IMR-90 (cell line): Measurements from ENCODE around the gene KNCN. TPM values are rescaled to one million over a fixed set of nuclear protein-coding genes. Genes with fewer than 3 reads are reported as not detected.

ENCODE experiments used
- ATAC-seq: fragments of 200-7000 bp; cut with Tn5 transposase; 2 replicates; pipeline ENCODE4 v1.9.1; 2020; ENCODE audit warnings: low read depth, mild to moderate bottlenecking, moderate library complexity
- BruUV-seq: library from RNA; stranded (reverse); fragments of 400-500 nt; replicated peaks from 2 replicates; lab custom pipeline; 2021; lab: Mats Ljungman, UMichigan
- CTCF ChIA-PET: fragments of 300-600 bp; formaldehyde crosslinking; extraction: SDS; loops from one replicate; lab custom pipeline; 2021; ENCODE audit warnings: antibody characterized with exemption; lab: Yijun Ruan, JAX
- POLR2A ChIA-PET: fragments of 300-600 bp; sonication (Branson Sonifier 250); formaldehyde crosslinking; loops from one replicate; lab custom pipeline; 2022; ENCODE audit warnings: antibody characterized with exemption; ENCODE audit not compliant: unreplicated experiment; lab: Charles Lee
- DNase-seq: peaks from one replicate; pipeline ENCODE4 v3.0.0; 2013
- H2AFZ ChIP-seq: replicated peaks from 2 replicates; pipeline ENCODE3; 2013; ENCODE audit warnings: low read length, mild to moderate bottlenecking; ENCODE audit not compliant: poor library complexity
- H2AK5ac ChIP-seq: 2 replicates; pipeline ENCODE4 v1.6.1; 2013; ENCODE audit warnings: low read depth, low read length, inconsistent platforms
- H2AK9ac ChIP-seq: replicated peaks from 2 replicates; pipeline ENCODE3; 2013; ENCODE audit warnings: mild to moderate bottlenecking, low read depth, low read length, moderate library complexity; ENCODE audit not compliant: poor library complexity
- H2BK120ac ChIP-seq: 2 replicates; pipeline ENCODE4 v1.6.1; 2013; ENCODE audit warnings: low read depth, low read length, inconsistent platforms
- H2BK15ac ChIP-seq: 3 replicates; pipeline ENCODE4 v1.6.1; 2013; ENCODE audit warnings: low read depth, low read length, inconsistent platforms
- H2BK20ac ChIP-seq: 2 replicates; pipeline ENCODE4 v1.6.1; 2013; ENCODE audit warnings: low read depth, mild to moderate bottlenecking, inconsistent platforms, low read length, moderate library complexity
- H2BK5ac ChIP-seq: 2 replicates; pipeline ENCODE4 v1.6.1; 2013; ENCODE audit warnings: mild to moderate bottlenecking, low read depth, low read length, inconsistent platforms; ENCODE audit not compliant: poor library complexity, severe bottlenecking
- H3K14ac ChIP-seq: replicated peaks from 2 replicates; pipeline ENCODE4 v1.6.1; 2013; ENCODE audit warnings: low read depth, low read length, inconsistent platforms
- H3K18ac ChIP-seq: 2 replicates; pipeline ENCODE4 v1.6.1; 2013; ENCODE audit warnings: low read depth, low read length, control low read depth
- H3K23ac ChIP-seq: 2 replicates; pipeline ENCODE4 v1.6.1; 2013; ENCODE audit warnings: low read depth, low read length, inconsistent platforms
- H3K27ac ChIP-seq: 2 replicates; pipeline ENCODE4 v1.5.1; 2013; ENCODE audit warnings: mild to moderate bottlenecking, control low read depth, low read length; ENCODE audit not compliant: insufficient read depth
- H3K27me3 ChIP-seq: 2 replicates; pipeline ENCODE4 v1.6.1; 2013; ENCODE audit warnings: low read length; ENCODE audit not compliant: control insufficient read depth, insufficient read depth
- H3K36me3 ChIP-seq: 2 replicates; pipeline ENCODE4 v1.6.1; 2013; ENCODE audit warnings: low read length, mixed read lengths; ENCODE audit not compliant: control insufficient read depth, insufficient read depth
- H3K4ac ChIP-seq: 2 replicates; pipeline ENCODE4 v1.6.1; 2013; ENCODE audit warnings: low read depth, low read length, inconsistent platforms
- H3K4me1 ChIP-seq: 2 replicates; pipeline ENCODE4 v1.6.1; 2013; ENCODE audit warnings: low read length, mixed read lengths; ENCODE audit not compliant: control insufficient read depth, insufficient read depth
- H3K4me2 ChIP-seq: 2 replicates; pipeline ENCODE4 v1.6.1; 2013; ENCODE audit warnings: low read depth, mild to moderate bottlenecking, control low read depth, low read length, moderate library complexity
- H3K4me3 ChIP-seq: 2 replicates; pipeline ENCODE4 v1.5.1; 2013; ENCODE audit warnings: low read depth, mild to moderate bottlenecking, control low read depth, low read length, moderate library complexity; ENCODE audit not compliant: insufficient read depth
- H3K56ac ChIP-seq: 2 replicates; pipeline ENCODE4 v1.6.1; 2013; ENCODE audit warnings: low read length, inconsistent platforms; ENCODE audit not compliant: insufficient read depth; ENCODE audit errors: extremely low read depth
- H3K79me1 ChIP-seq, 2 experiments: 2 replicates each; pipeline ENCODE4 v1.6.1; 2013; ENCODE audit warnings: low read length in 2 of 2, inconsistent platforms in 1 of 2, low read depth in 1 of 2
- H3K9ac ChIP-seq: 2 replicates; pipeline ENCODE4 v1.6.1; 2013; ENCODE audit warnings: low read depth, low read length, control low read depth
- H3K9me1 ChIP-seq: 2 replicates; pipeline ENCODE4 v1.6.1; 2013; ENCODE audit warnings: low read length, inconsistent platforms; ENCODE audit not compliant: insufficient read depth
- H3K9me3 ChIP-seq: 2 replicates; pipeline ENCODE4 v1.6.1; 2013; ENCODE audit warnings: low read length; ENCODE audit not compliant: control insufficient read depth, insufficient read depth
- H4K20me1 ChIP-seq: 2 replicates; pipeline ENCODE4 v1.6.1; 2013; ENCODE audit warnings: low read length, inconsistent platforms; ENCODE audit not compliant: insufficient read depth
- H4K5ac ChIP-seq: 2 replicates; pipeline ENCODE4 v1.6.1; 2013; ENCODE audit warnings: mild to moderate bottlenecking, low read depth, low read length, control low read depth
- H4K8ac ChIP-seq, 2 experiments: 2 replicates each; pipeline ENCODE4 v1.6.1; 2013; ENCODE audit warnings: low read depth in 2 of 2, low read length in 2 of 2, control low read depth in 1 of 2, inconsistent platforms in 1 of 2
- H4K91ac ChIP-seq: 2 replicates; pipeline ENCODE4 v1.6.1; 2013; ENCODE audit warnings: low read depth, low read length, inconsistent platforms; ENCODE audit not compliant: insufficient read depth
- BHLHE40 ChIP-seq: fragments of 150-350 bp; IDR thresholded peaks from 2 replicates; pipeline ENCODE4 v1.6.1; 2016; ENCODE audit warnings: mild to moderate bottlenecking, low read depth, low read length
- CEBPB ChIP-seq: IDR thresholded peaks from 2 replicates; pipeline ENCODE4 v1.6.1; 2012; ENCODE audit warnings: low read depth, low read length, improper control_type of control experiment
- CHD1 ChIP-seq: IDR thresholded peaks from 2 replicates; pipeline ENCODE4 v1.6.1; 2012; ENCODE audit warnings: low read depth, low read length, improper control_type of control experiment
- FOS ChIP-seq: fragments of 150-350 bp; IDR thresholded peaks from 2 replicates; pipeline ENCODE4 v1.6.1; 2016; ENCODE audit warnings: low read depth, low read length
- MAFK ChIP-seq: IDR thresholded peaks from 2 replicates; pipeline ENCODE4 v1.6.1; 2012; ENCODE audit warnings: low read depth, low read length, improper control_type of control experiment
- MAZ ChIP-seq: IDR thresholded peaks from 2 replicates; pipeline ENCODE4 v1.6.1; 2012; ENCODE audit warnings: low read depth, mild to moderate bottlenecking, low read length, improper control_type of control experiment, moderate library complexity, borderline replicate concordance
- MXI1 ChIP-seq: IDR thresholded peaks from 2 replicates; pipeline ENCODE4 v1.6.1; 2012; ENCODE audit warnings: low read depth, mild to moderate bottlenecking, low read length, moderate library complexity, borderline replicate concordance
- NFE2L2 ChIP-seq: fragments of 150-350 bp; IDR thresholded peaks from 2 replicates; pipeline ENCODE4 v1.6.1; 2016; ENCODE audit warnings: low read depth, mild to moderate bottlenecking, low read length
- POLR2A ChIP-seq: IDR thresholded peaks from 2 replicates; pipeline ENCODE4 v1.6.1; 2012; ENCODE audit warnings: mild to moderate bottlenecking, low read depth, low read length
- RAD21 ChIP-seq: IDR thresholded peaks from 2 replicates; pipeline ENCODE4 v1.6.1; 2012; ENCODE audit warnings: low read length, improper control_type of control experiment
- SMC3 ChIP-seq: fragments of 150-350 bp; IDR thresholded peaks from 2 replicates; pipeline ENCODE4 v1.6.1; 2016; ENCODE audit warnings: low read depth, mild to moderate bottlenecking, antibody characterized with exemption, low read length, moderate library complexity
- WGBS, 2 experiments: methylation state at CpG; one replicate each; pipeline versions ENCODE4 v1.1.5 to v1.1.7; 2013; ENCODE audit warnings: missing lambda C conversion rate in 2 of 2; ENCODE audit not compliant: insufficient read length in 1 of 2; ENCODE audit errors: extremely low coverage in 2 of 2; 5-methylcytosine and 5-hydroxymethylcytosine counted together
- dilution Hi-C: fragments of 300-500 bp; cut with HindIII; formaldehyde crosslinking; loops from one replicate; pipeline ENCODE4 v1.14.3; 2018; ENCODE audit warnings: low sequenced_read_pairs; ENCODE audit not compliant: unreplicated experiment
- in situ Hi-C: fragments of 300-500 bp; cut with MboI; formaldehyde crosslinking; loops from 3 replicates; pipeline ENCODE4 v1.14.3; 2019; ENCODE audit warnings: low sequenced_read_pairs, inconsistent platforms, mixed read lengths
- intact Hi-C: fragments of 100-400 bp; cut with micrococcal nuclease; formaldehyde crosslinking; loops from 2 replicates; pipeline ENCODE4 v1.10.0; 2022
- polyA plus RNA-seq, 3 experiments: library from polyadenylated mRNA; depleted of rRNA; stranded (reverse); fragments of >200 nt; gene quantifications; 2 replicates each; pipeline ENCODE4 v1.2.3, GENCODE V29; 2012; ENCODE audit warnings: low replicate concordance in 1 of 3
- total RNA-seq: library from RNA; depleted of rRNA; stranded (reverse); fragments of >200 nt; gene quantifications from 2 replicates; pipeline ENCODE4 v1.2.3, GENCODE V29; 2012
- TF ChIP-seq, protein P1 (sequence below): fragments of 150-350 bp; IDR thresholded peaks from 2 replicates; pipeline ENCODE4 v1.6.1; 2016; ENCODE audit warnings: low read depth, mild to moderate bottlenecking, low read length, moderate library complexity, borderline replicate concordance
- TF ChIP-seq, protein P2 (sequence below): conservative IDR thresholded peaks from 2 replicates; pipeline ENCODE4 v1.5.1; 2012; ENCODE audit warnings: mild to moderate bottlenecking, low read depth, low read length, improper control_type of control experiment

The KNCN gene
- total and polyA plus RNA-seq, 2 of the 4 experiments (the other 2 are of a cell fraction): not detected

GRCh38 chr1:46552357-46553237, 1.1 kb upstream of the KNCN start (continued):
- TF ChIP-seq MAFK: no peak

DNA sequence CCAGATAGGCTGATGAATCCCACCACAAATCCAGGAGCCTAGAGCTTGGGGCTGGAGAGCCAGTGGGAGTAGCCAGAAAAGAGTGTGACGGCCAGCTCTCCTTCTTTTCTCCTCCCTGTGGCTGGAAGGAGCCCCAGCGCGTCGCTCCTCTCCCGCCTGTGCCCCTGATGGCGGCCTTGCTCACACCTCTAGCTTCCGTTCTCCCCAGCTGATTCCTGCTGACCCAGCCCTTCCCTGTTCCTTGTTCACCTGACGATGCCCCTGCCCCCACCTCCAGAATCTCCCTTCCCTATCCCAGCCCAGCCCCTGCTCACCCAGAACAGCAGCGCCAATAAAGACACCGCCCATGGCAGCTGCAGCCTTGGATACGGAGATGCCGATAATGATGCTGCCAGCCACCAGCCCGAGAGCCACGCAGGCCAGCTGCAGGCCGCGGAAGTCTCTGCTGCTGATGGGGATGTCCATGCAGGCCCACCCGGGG, 656 bp downstream of the KNCN start:
- Histone ChIP-seq H3K9ac (no peak overlapping the region), H4K20me1 (no peaks in the 10 kb centered on the region), H2BK20ac (no peak overlapping the region), H3K79me1 (no peaks in the 10 kb centered on the region), H4K8ac (no peak overlapping the region), H2BK120ac (no peak overlapping the region), H2BK5ac (no peak overlapping the region), H2AFZ (no peak overlapping the region), H3K4me2 (no peak overlapping the region), H3K27ac (no peak overlapping the region), H3K36me3 (no peaks in the 10 kb centered on the region), H3K23ac (no peak overlapping the region), H3K4me3 (no peak overlapping the region), H3K9me3 (no peaks in the 10 kb centered on the region), H3K14ac (no peak overlapping the region), H3K18ac (no peak overlapping the region), H3K27me3 (peaks cover 49% of the 10 kb centered on the region), H2AK9ac (no peak overlapping the region), H4K5ac (no peak overlapping the region), H3K56ac (no peak overlapping the region), H3K4me1 (no peaks in the 10 kb centered on the region), H4K91ac (no peak overlapping the region), H3K4ac (no peak overlapping the region), H2BK15ac (no peak overlapping the region), H3K9me1 (no peaks in the 10 kb centered on the region; the same call in 1 of the 2 replicates), H2AK5ac (no peak overlapping the region)
- ChIA-PET CTCF (no interaction called here), POLR2A (no interaction called here)
- no TSS peak for BruUV-seq
- ATAC-seq (no peak), DNase-seq (no peak)
- dilution Hi-C loops: no loop called here
- intact Hi-C loops: no loop called here
- in situ Hi-C loops: no loop called here
- 52% methylated on average over 4 of the region's 17 CpGs; no CpG with 5 or more reads in 1 of the 2 experiments for WGBS, 2 experiments
- TF ChIP-seq POLR2A: no peak
- no peak for TF ChIP-seq NFE2L2
- TF ChIP-seq, protein P1, sequence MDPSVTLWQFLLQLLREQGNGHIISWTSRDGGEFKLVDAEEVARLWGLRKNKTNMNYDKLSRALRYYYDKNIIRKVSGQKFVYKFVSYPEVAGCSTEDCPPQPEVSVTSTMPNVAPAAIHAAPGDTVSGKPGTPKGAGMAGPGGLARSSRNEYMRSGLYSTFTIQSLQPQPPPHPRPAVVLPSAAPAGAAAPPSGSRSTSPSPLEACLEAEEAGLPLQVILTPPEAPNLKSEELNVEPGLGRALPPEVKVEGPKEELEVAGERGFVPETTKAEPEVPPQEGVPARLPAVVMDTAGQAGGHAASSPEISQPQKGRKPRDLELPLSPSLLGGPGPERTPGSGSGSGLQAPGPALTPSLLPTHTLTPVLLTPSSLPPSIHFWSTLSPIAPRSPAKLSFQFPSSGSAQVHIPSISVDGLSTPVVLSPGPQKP: no peak
- no peak for TF ChIP-seq RAD21
- no peak for TF ChIP-seq BHLHE40
- TF ChIP-seq, protein P2, sequence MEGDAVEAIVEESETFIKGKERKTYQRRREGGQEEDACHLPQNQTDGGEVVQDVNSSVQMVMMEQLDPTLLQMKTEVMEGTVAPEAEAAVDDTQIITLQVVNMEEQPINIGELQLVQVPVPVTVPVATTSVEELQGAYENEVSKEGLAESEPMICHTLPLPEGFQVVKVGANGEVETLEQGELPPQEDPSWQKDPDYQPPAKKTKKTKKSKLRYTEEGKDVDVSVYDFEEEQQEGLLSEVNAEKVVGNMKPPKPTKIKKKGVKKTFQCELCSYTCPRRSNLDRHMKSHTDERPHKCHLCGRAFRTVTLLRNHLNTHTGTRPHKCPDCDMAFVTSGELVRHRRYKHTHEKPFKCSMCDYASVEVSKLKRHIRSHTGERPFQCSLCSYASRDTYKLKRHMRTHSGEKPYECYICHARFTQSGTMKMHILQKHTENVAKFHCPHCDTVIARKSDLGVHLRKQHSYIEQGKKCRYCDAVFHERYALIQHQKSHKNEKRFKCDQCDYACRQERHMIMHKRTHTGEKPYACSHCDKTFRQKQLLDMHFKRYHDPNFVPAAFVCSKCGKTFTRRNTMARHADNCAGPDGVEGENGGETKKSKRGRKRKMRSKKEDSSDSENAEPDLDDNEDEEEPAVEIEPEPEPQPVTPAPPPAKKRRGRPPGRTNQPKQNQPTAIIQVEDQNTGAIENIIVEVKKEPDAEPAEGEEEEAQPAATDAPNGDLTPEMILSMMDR: no peak
- no peak for TF ChIP-seq MAFK
- no peak for TF ChIP-seq CEBPB
- no peak for TF ChIP-seq MAZ
- no peak for TF ChIP-seq CHD1
- TF ChIP-seq FOS: no peak
- no peak for TF ChIP-seq SMC3
- no peak for TF ChIP-seq MXI1
